HL-60 (cell line): ENCODE results near the gene APOA5.

ENCODE experiments used
- DNase-seq, 2 experiments: peaks; one replicate each; pipeline ENCODE4 v3.0.0-alpha.2; 2010 to 2020; ENCODE audit warnings: low read depth in 1 of 2, low spot score in 1 of 2
- H3K27ac ChIP-seq: fragments of 250-450 bp; sonication (Bioruptor Pico); replicated peaks from 2 replicates; pipeline ENCODE4 v1.5.1; 2020; ENCODE audit warnings: mild to moderate bottlenecking, moderate library complexity
- H3K27me3 ChIP-seq: fragments of 250-450 bp; sonication (Bioruptor Pico); 2 replicates; pipeline ENCODE4 v1.5.1; 2021; ENCODE audit warnings: mild to moderate bottlenecking, moderate library complexity; ENCODE audit not compliant: insufficient read depth, poor library complexity, severe bottlenecking
- H3K4me3 ChIP-seq: replicated peaks from 2 replicates; pipeline ENCODE4 v1.5.1; 2011; ENCODE audit warnings: mild to moderate bottlenecking, control low read depth, low read length; ENCODE audit not compliant: insufficient read depth
- GABPA ChIP-seq: IDR thresholded peaks from 2 replicates; pipeline ENCODE4 v1.6.1; 2012; ENCODE audit warnings: low read depth
- POLR2AphosphoS5 ChIP-seq: IDR thresholded peaks from 2 replicates; pipeline ENCODE4 v1.6.1; 2012; ENCODE audit warnings: low read depth
- SPI1 ChIP-seq: IDR thresholded peaks from 2 replicates; pipeline ENCODE4 v1.6.1; 2012; ENCODE audit warnings: low read depth, mild to moderate bottlenecking, borderline replicate concordance
- TF ChIP-seq, protein P1 (sequence below): IDR thresholded peaks from 2 replicates; pipeline ENCODE4 v1.6.1; 2012; ENCODE audit warnings: low read depth; ENCODE audit not compliant: insufficient replicate concordance
- TF ChIP-seq, protein P2 (sequence below): IDR thresholded peaks from one replicate; pipeline ENCODE4 v1.5.1; 2011; ENCODE audit warnings: low read length, control low read depth, inconsistent platforms; ENCODE audit not compliant: insufficient read depth

APOA5 gene

GRCh38 chr11:116811194-116811593 lies 19.5 kb upstream of the APOA5 start:
- H3K27ac ChIP-seq = no peak overlapping the region
- TF ChIP-seq, protein P1, sequence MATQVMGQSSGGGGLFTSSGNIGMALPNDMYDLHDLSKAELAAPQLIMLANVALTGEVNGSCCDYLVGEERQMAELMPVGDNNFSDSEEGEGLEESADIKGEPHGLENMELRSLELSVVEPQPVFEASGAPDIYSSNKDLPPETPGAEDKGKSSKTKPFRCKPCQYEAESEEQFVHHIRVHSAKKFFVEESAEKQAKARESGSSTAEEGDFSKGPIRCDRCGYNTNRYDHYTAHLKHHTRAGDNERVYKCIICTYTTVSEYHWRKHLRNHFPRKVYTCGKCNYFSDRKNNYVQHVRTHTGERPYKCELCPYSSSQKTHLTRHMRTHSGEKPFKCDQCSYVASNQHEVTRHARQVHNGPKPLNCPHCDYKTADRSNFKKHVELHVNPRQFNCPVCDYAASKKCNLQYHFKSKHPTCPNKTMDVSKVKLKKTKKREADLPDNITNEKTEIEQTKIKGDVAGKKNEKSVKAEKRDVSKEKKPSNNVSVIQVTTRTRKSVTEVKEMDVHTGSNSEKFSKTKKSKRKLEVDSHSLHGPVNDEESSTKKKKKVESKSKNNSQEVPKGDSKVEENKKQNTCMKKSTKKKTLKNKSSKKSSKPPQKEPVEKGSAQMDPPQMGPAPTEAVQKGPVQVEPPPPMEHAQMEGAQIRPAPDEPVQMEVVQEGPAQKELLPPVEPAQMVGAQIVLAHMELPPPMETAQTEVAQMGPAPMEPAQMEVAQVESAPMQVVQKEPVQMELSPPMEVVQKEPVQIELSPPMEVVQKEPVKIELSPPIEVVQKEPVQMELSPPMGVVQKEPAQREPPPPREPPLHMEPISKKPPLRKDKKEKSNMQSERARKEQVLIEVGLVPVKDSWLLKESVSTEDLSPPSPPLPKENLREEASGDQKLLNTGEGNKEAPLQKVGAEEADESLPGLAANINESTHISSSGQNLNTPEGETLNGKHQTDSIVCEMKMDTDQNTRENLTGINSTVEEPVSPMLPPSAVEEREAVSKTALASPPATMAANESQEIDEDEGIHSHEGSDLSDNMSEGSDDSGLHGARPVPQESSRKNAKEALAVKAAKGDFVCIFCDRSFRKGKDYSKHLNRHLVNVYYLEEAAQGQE = no peak
- TF ChIP-seq GABPA (no peak), POLR2AphosphoS5 (no peak)
- TF ChIP-seq, protein P2, sequence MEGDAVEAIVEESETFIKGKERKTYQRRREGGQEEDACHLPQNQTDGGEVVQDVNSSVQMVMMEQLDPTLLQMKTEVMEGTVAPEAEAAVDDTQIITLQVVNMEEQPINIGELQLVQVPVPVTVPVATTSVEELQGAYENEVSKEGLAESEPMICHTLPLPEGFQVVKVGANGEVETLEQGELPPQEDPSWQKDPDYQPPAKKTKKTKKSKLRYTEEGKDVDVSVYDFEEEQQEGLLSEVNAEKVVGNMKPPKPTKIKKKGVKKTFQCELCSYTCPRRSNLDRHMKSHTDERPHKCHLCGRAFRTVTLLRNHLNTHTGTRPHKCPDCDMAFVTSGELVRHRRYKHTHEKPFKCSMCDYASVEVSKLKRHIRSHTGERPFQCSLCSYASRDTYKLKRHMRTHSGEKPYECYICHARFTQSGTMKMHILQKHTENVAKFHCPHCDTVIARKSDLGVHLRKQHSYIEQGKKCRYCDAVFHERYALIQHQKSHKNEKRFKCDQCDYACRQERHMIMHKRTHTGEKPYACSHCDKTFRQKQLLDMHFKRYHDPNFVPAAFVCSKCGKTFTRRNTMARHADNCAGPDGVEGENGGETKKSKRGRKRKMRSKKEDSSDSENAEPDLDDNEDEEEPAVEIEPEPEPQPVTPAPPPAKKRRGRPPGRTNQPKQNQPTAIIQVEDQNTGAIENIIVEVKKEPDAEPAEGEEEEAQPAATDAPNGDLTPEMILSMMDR = no peak
- no peak overlapping the region for H3K4me3 ChIP-seq
- H3K27me3 ChIP-seq = no peaks in the 10 kb centered on the region
- no peak for DNase-seq

DNA sequence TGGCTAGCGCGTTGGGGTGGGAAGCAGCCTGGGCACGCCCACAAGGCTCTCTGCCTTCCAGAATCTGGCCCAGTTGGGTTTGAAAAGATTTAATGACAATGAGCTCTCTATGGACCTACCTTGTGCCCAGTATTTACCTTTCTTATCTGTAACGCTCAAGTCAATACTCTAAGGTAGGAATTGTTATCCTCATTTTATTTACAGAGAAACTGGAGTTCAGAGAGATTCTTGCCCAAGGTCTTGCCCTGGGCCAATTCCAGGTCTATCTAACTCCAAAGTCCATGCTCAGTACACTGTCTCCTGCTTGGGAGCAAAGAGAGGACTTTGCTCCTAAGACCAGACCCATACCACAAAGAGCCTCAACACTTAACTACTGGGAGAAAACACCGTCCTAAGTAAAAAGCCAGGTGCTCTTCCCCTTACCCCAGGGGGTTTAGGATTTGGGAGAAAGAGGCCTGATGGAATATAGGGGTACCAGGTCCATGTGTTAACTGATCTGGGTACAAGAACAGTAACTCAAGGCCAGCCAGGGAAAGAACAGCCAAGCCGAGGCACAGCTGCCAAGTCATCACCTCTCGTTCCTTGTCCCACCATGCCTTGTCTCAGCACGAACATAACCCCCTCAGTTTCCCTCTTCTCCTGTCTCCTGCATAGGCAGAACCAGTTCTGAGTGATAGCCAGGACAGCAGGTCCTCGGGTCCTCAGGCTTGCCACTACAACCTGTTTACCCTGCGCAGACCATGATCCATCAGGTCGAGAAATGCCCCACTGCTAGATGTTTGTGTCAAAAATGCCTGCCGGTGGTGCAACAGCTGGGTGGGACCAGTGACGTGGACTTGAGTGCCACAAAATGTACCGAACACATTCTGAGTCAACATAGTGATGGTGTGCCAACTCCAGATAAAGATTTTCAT lies 16.8 kb upstream of the APOA5 start:
- no peak for DNase-seq
- H3K4me3 ChIP-seq = no peak overlapping the region
- TF ChIP-seq, protein P1 = no peak
- no peak for TF ChIP-seq SPI1
- no peak for TF ChIP-seq GABPA
- no peak for TF ChIP-seq POLR2AphosphoS5
- TF ChIP-seq, protein P2 = no peak
- H3K27me3 ChIP-seq = no peaks in the 10 kb centered on the region
- no peak overlapping the region for H3K27ac ChIP-seq

DNA sequence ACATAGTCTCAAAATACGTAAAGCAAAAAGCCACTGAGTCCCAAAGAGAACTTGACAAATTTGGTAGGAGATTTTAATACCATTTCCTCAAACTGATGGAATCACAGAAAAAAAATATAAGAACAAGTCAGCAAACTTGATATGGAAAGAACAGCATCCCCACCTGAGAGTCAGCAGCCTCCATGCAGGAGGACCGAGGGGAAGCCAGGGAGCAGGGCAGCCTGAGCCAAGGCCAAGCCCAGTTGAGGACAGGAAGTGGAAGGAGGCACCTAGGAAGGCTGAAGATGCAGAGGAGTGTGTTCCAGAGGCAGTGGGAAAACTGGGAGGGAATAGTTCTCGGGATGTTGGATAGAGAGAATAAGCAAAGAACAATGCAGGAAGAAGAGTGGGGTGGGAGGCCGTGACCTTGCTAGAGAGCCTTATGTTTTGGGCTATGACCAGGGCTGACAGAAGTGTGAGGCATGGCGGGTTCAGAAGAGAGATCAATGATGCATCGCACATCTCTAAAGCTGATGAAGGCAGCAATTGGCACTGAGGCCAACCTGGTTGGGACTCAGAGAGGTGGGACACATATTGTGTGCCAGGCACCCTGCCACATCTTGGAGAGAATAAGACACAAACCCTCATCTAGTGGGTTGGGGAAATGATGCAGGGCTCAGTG lies 16.1 kb upstream of the APOA5 start:
- DNase-seq = no peak
- H3K4me3 ChIP-seq = no peak overlapping the region
- no peaks in the 10 kb centered on the region for H3K27me3 ChIP-seq
- no peak overlapping the region for H3K27ac ChIP-seq
- no peak for TF ChIP-seq SPI1
- TF ChIP-seq, protein P2 = no peak
- TF ChIP-seq, protein P1 = no peak
- no peak for TF ChIP-seq GABPA
- TF ChIP-seq POLR2AphosphoS5 = no peak
